ENCODE results near the gene AK8. TPM values are rescaled to one million over a fixed set of nuclear protein-coding genes. Genes with fewer than 3 reads are reported as not detected.

The AK8 gene
- total and polyA plus RNA-seq, 12 donors, result 0.09 to 1.0 (median 0.21) TPM; not detected in 6

- no peak overlapping the region for H3K4me3 ChIP-seq
- no peaks in the 10 kb centered on the region for H3K9me3 ChIP-seq
- DNase-seq (no peak), ATAC-seq (no peak)
- peaks cover 0 to 30% (median 0%) of the 10 kb centered on the region in 9 donors for H3K36me3 ChIP-seq
- H3K4me1 ChIP-seq, result peaks cover 2 to 14% (median 7%) of the 10 kb centered on the region in 9 donors
- 75 to 76% methylated on average over 6 of the region's 6 CpGs for WGBS, 2 donors
- no peak overlapping the region for H3K27ac ChIP-seq
- H3K27me3 ChIP-seq, result no peaks in the 10 kb centered on the region
- TF ChIP-seq, protein P1, sequence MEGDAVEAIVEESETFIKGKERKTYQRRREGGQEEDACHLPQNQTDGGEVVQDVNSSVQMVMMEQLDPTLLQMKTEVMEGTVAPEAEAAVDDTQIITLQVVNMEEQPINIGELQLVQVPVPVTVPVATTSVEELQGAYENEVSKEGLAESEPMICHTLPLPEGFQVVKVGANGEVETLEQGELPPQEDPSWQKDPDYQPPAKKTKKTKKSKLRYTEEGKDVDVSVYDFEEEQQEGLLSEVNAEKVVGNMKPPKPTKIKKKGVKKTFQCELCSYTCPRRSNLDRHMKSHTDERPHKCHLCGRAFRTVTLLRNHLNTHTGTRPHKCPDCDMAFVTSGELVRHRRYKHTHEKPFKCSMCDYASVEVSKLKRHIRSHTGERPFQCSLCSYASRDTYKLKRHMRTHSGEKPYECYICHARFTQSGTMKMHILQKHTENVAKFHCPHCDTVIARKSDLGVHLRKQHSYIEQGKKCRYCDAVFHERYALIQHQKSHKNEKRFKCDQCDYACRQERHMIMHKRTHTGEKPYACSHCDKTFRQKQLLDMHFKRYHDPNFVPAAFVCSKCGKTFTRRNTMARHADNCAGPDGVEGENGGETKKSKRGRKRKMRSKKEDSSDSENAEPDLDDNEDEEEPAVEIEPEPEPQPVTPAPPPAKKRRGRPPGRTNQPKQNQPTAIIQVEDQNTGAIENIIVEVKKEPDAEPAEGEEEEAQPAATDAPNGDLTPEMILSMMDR (IDR thresholded peaks at IDR 0.05), result no peak
- intact Hi-C loops (cut with DNase I), result no loop called here
Observed at GRCh38 chr9:132882616-132883015, 4.5 kb upstream of the AK8 start.

DNA sequence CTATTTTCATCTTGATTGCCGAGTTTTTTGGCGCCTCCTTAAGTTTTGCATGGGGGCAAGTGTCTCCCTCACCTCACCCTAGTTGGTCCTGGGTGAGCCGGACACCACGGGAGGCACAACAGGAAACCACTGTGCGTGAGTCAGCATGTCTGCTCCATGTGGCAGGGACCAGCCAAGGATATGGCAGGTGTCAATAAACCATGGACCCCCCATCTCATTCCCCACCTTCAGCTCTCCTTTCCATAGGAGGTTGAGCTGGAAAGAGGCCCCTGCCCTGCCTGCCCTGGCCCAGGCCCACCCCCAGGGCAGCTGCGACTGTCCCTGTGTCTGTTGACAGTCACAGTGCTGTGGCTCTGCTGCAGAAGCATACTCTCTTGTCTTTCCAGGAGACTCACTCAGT lies 3.7 kb upstream of the AK8 start:
- WGBS, 2 donors, result 83 to 84% methylated on average over 6 of the region's 6 CpGs
- Histone ChIP-seq H3K4me3 (no peak overlapping the region), H3K4me1 (peaks cover 2 to 16% (median 7%) of the 10 kb centered on the region in 9 donors), H3K36me3 (peaks cover 0 to 22% (median 0%) of the 10 kb centered on the region in 9 donors), H3K27ac (no peak overlapping the region), H3K9me3 (no peaks in the 10 kb centered on the region), H3K27me3 (no peaks in the 10 kb centered on the region)
- intact Hi-C loops (cut with DNase I), result no loop called here
- DNase-seq (no peak), ATAC-seq (no peak)
- TF ChIP-seq, protein P1 (IDR thresholded peaks at IDR 0.05), result no peak

- H3K27ac ChIP-seq, result peak overlapping the region in 5 of 10 donors; percentile 1 to 64 (median 35)
- H3K4me1 ChIP-seq, result peaks cover 2 to 16% (median 7%) of the 10 kb centered on the region in 9 donors
- intact Hi-C loops (cut with DNase I), result no loop called here
- H3K27me3 ChIP-seq, result no peaks in the 10 kb centered on the region
- peaks cover 0 to 15% (median 0%) of the 10 kb centered on the region in 9 donors for H3K36me3 ChIP-seq
- no peak for DNase-seq
- TF ChIP-seq, protein P1 (IDR thresholded peaks at IDR 0.05), result no peak
- 71 to 78% methylated on average over 7 of the region's 7 CpGs for WGBS, 2 donors
- H3K9me3 ChIP-seq, result no peaks in the 10 kb centered on the region
- H3K4me3 ChIP-seq, result no peak overlapping the region
- ATAC-seq, result no peak
Observed at GRCh38 chr9:132880324-132880661, 2.2 kb upstream of the AK8 start.

DNA sequence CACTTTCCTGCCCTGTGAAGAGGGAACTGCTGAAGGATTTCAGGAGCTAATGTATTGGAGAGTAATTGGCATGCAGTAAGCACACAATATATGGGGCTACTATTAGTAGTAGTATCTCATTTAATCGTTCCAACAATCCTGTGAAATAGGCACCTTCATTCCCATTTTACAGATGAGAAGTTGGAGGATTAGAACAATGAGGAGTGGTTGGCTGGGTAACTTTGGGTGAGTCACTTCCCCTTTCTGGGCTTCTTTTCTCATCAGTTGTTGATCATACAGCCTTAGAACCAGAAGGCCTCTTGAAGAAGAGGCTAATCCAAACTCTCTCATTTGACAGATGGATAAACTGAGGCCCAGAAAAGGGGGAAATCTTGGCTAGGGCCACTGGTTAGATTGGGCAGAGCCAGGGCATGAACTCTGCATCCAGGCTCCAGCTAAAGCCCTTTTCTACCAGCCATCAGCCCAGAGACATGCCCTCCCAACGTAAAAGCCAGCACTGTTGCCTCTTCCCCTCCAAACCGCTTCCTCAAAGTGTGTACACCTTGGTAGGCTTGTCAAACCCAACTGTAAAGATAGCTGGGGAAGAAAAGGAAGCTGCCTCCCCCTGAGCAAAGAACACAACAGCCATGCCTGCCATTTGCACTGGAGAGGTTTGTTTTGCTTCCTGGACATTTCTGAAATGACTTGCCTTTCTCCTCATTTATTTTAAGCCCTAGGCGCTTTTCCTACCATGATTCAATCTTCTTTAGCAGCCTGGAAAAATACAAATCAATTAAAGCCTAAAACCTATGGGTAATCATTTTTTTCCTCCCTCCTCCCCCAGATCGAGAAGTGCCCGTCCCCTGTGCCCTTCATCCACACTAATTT lies 1.6 kb upstream of the AK8 start:
- Histone ChIP-seq H3K36me3 (peaks cover 0 to 11% (median 0%) of the 10 kb centered on the region in 9 donors), H3K9me3 (no peaks in the 10 kb centered on the region), H3K4me1 (peaks cover 2 to 16% (median 7%) of the 10 kb centered on the region in 9 donors), H3K4me3 (peak overlapping the region in 5 of 10 donors; percentile 79 to 100 (median 98)), H3K27me3 (no peaks in the 10 kb centered on the region), H3K27ac (peak overlapping the region in 7 of 10 donors; percentile 63 to 84 (median 74))
- TF ChIP-seq, protein P1 (IDR thresholded peaks at IDR 0.05), result no peak
- intact Hi-C loops (cut with DNase I), result no loop called here
- no peak for ATAC-seq
- WGBS, 2 donors, result 85 to 86% methylated on average over 6 of the region's 6 CpGs
- DNase-seq, result no peak
